ENCODE results near the gene ATG14.
"Not testable (repeated sequence)": the region's sequence is repeated elsewhere in the genome, so short reads cannot be mapped to it uniquely, and the experiment has no call there.

The ATG14 gene

DNA sequence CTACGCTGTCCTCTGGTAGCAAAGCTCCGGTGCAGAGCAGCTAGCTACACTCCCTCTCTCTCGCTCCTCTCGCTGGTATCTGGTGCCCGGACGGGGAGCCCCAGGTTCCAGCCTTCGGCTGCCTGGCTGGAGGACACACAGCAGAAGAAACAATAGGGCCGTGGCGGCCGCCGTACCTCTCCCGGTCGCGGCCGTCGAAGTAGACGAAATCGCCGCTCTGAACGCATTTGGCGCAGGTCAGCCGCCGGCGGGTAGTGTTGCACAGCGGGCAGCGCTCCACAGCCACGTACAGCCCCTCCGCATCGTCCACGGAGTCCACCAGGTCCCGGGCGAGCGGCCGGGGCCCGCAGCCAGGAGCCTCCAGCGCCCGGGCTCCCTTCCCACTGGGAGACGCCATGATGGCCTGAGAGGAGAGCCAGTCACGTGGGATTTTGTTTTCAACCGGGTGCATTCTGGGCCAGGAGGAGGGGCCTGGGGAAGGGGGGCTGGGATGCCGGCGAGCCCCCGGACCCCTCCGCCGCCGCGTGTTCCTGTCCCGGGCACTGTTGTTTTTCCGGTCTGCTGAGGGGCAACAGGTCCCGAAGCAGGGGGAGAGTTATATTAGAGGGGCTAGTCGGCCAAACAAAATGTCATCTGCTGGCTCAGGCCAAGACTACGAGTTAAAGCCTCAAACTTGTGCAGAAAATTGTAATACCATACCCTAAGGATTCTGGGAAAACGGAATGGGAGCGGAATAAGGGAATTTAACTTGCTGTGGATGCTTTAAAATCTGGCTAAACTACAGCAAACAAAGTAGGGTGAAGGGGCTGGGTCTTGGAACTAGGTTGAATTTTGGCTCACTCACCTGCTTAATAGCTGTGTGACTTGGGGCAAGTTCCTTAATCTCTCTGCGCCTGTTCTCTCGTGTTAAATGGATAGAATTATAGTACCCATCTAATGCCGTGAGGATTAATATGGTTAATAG is at the start of gene ATG14:
TSS of gene ATG14 (minus strand) at position 405 of the 964 bp plus-strand sequence. CDS start at position 397, 8 bp downstream.
- Mint-ChIP-seq H3K27ac (peak within 1 kb of the TSS; percentile 80), H3K27me3 (no peaks in the 10 kb centered on the region), H3K36me3 (peaks cover 3% of the 10 kb centered on the region), H3K9me3 (no peaks in the 10 kb centered on the region), H3K4me3 (peak within 1 kb of the TSS; percentile 85), H3K4me1 (peaks cover 36% of the 10 kb centered on the region)

DNA sequence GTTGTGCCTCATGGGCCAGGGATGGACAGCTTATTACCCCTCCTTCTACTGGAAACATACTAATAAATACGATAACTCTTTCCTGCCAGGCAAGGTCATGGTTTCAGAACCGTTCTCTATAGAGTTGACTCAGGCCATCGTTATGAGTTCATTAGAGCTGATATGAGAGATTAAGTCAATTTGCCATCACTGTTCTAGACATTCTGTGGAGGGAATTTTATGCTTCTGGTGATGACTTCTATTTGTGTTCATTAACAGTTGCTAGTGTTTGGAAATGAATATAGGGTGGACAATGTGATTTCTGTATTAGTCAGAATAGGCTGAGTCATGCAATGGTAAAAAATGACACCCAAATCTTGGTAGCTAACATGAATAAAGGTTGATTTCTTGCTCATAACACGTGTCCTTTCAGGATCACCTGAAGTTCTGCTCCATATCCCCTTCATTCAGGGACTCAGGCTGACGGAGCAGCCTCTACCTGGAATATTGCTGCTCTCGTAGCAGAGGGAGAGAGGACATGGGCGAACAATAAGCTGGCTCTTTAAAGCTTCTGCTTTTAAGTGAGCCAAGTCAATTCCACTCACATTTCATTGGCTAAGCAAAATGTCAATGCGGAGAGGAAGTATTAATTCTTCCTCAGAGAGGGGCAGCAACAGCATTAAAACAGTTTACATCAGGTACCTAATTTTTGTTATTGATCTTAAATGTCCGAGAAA is 47.3 kb upstream of the ATG14 start:
- H3K27ac Mint-ChIP-seq: no peak overlapping the region
- H3K27me3 Mint-ChIP-seq: peaks cover under 1% of the 10 kb centered on the region
- H3K4me1 Mint-ChIP-seq: no peaks in the 10 kb centered on the region
- no peak overlapping the region for H3K4me3 Mint-ChIP-seq
- no peaks in the 10 kb centered on the region for H3K36me3 Mint-ChIP-seq
- no peaks in the 10 kb centered on the region for H3K9me3 Mint-ChIP-seq

- no peak overlapping the region for H3K27ac Mint-ChIP-seq
- H3K36me3 Mint-ChIP-seq: no peaks in the 10 kb centered on the region
Observed at GRCh38 chr14:55457496-55457895, 45.9 kb upstream of the ATG14 start.

DNA sequence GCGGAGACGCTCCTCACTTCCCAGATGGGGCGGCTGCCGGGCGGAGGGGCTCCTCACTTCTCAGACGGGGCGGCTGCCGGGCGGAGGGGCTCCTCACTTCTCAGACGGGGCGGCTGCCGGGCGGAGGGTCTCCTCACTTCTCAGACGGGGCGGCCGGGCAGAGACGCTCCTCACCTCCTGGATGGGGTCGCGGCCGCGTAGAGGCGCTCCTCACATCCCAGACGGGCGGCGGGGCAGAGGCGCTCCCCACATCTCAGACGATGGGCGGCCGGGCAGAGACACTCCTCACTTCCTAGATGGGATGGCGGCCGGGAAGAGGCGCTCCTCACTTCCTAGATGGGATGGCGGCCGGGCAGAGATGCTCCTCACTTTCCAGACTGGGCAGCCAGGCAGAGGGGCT is 44.8 kb upstream of the ATG14 start:
- not testable (repeated sequence) for H3K4me1 Mint-ChIP-seq, H3K27me3 Mint-ChIP-seq, H3K9me3 Mint-ChIP-seq, H3K27ac Mint-ChIP-seq, H3K4me3 Mint-ChIP-seq, H3K36me3 Mint-ChIP-seq

More at GRCh38 chr14:55457496-55457895, 45.9 kb upstream of the ATG14 start:
- Mint-ChIP-seq H3K4me3 (no peak overlapping the region), H3K4me1 (no peaks in the 10 kb centered on the region), H3K9me3 (no peaks in the 10 kb centered on the region), H3K27me3 (peaks cover 2% of the 10 kb centered on the region)

DNA sequence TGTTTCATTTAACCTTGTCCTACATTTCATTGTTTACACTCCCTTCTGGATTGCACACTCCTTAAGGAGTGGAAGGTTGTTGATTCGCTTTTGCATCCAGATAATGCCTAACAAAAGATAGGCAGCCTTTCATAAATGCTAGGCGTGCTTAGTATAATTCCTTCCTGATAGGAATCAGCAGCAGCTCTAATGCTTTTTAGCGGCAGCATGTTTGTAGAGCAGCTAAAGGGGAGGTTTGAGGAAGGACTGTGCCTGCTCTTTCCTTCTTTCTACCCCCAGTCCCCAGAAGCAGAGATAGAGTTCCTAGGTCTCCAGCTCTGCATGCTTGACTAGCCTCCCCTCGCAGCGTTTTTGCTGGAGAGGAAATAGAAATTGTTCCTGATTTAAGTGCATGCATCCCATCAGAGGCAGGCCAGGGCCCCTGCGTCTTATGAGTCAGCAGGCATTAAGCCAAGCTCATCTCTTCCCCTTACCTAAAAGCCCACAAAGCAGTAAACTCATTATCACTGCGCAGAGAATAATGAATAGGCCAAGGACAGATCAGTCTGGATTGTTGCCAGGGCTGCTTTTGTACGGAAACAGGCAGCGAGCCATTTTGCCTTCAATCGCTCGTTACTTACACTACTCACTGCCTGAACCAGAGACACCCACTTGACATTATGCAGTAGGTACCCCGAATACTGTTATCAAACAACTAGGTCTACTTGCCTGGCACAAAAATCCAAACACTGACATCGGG is 42.8 kb upstream of the ATG14 start:
- Mint-ChIP-seq H3K9me3 (no peaks in the 10 kb centered on the region), H3K4me3 (no peak overlapping the region), H3K27ac (no peak overlapping the region), H3K27me3 (peaks cover 2% of the 10 kb centered on the region), H3K36me3 (no peaks in the 10 kb centered on the region), H3K4me1 (no peaks in the 10 kb centered on the region)

DNA sequence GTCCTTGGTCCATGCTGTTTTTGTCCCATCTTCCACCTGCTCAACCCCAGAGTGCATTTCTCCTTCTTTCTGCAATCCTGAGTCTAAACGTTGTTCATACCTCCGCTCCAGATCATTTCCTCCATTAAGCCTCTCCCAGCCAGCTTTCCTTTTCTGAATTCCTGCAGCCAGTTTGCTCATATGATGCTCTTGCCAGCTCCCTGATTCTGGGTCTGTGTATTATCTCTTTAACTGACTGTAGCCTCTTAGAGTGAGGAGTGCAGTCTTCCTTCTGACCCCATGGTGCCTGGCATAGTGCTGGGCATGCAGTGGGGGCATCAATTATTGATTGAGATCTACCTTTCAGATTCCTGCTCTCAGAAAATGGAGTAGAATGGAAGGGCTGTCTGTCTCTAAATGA is 40.3 kb upstream of the ATG14 start:
- no peaks in the 10 kb centered on the region for H3K36me3 Mint-ChIP-seq
- no peaks in the 10 kb centered on the region for H3K9me3 Mint-ChIP-seq
- H3K27ac Mint-ChIP-seq: no peak overlapping the region
- H3K4me3 Mint-ChIP-seq: no peak overlapping the region
- peaks cover 2% of the 10 kb centered on the region for H3K27me3 Mint-ChIP-seq
- H3K4me1 Mint-ChIP-seq: no peaks in the 10 kb centered on the region

- Mint-ChIP-seq H3K9me3 (no peaks in the 10 kb centered on the region), H3K4me1 (peaks cover 1% of the 10 kb centered on the region), H3K27me3 (peaks cover 2% of the 10 kb centered on the region), H3K4me3 (no peak overlapping the region), H3K27ac (no peak overlapping the region), H3K36me3 (no peaks in the 10 kb centered on the region)
Observed at GRCh38 chr14:55451398-55451797, 39.8 kb upstream of the ATG14 start.

- H3K4me1 Mint-ChIP-seq: peaks cover 5% of the 10 kb centered on the region
- no peaks in the 10 kb centered on the region for H3K36me3 Mint-ChIP-seq
- peaks cover 2% of the 10 kb centered on the region for H3K27me3 Mint-ChIP-seq
- H3K9me3 Mint-ChIP-seq: no peaks in the 10 kb centered on the region
- no peak overlapping the region for H3K4me3 Mint-ChIP-seq
- no peak overlapping the region for H3K27ac Mint-ChIP-seq
Observed at GRCh38 chr14:55450987-55451386, 39.4 kb upstream of the ATG14 start.

DNA sequence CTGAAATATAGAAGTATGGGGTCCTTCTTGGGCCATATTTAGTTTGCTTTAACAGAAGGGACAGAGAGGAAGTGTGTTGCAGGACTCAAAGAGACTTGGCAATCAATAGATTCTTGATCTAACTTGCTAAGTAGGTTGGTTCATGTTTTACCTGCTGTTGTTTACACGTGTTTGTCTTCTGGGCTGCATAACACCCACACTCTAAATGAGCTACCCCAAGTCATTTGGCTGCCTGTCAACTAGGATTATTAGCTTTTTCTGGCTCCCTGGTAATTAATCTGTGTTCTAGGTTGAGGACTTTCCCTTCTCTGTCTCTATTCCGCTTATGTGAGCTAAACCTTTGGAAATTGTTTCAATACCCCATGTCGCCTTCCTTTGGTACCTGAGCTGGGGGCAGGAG is 38.9 kb upstream of the ATG14 start:
- no peaks in the 10 kb centered on the region for H3K36me3 Mint-ChIP-seq
- peaks cover 2% of the 10 kb centered on the region for H3K27me3 Mint-ChIP-seq
- no peaks in the 10 kb centered on the region for H3K9me3 Mint-ChIP-seq
- peaks cover 6% of the 10 kb centered on the region for H3K4me1 Mint-ChIP-seq
- H3K27ac Mint-ChIP-seq: no peak overlapping the region
- H3K4me3 Mint-ChIP-seq: no peak overlapping the region

DNA sequence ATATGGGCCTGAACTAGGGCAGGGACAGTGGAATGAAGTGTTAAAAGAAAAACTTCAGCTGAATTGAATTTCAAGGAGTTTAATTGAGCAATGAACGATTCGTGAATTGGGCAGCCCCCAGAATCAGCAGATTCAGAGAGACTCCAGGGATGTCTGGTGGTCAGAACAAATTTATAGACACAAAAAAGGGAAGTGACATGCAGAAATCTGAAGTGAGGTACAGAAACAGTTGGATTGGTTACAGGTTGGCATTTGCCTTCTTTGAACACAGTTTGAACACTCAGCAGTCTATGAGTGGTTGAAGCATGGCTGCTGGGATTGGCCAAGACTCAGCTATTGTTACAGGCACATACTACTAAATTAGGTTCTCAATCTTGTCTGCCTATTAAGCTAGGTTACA is 38.5 kb upstream of the ATG14 start:
- H3K4me3 Mint-ChIP-seq: no peak overlapping the region
- peaks cover 6% of the 10 kb centered on the region for H3K4me1 Mint-ChIP-seq
- peaks cover 2% of the 10 kb centered on the region for H3K27me3 Mint-ChIP-seq
- no peaks in the 10 kb centered on the region for H3K36me3 Mint-ChIP-seq
- H3K27ac Mint-ChIP-seq: no peak overlapping the region
- H3K9me3 Mint-ChIP-seq: no peaks in the 10 kb centered on the region

DNA sequence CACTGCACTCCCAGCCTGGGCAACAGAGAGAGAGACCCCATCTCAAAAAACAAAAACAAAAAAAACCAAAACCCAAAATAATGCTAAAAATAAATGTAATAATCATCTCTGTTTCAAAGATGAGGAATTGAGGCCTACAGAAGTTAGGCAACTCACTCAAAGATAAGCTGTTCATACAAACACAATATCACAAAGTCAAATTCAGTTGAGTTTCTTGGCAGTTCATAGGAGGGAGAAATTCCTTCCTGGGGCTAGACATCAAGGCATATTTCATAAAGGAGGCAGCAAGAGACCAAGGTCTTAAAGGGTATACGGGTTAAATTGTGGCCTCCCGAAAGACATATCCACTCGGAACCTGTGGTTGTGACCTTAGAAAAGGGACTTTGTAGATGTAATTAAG is 37.5 kb upstream of the ATG14 start:
- no peak overlapping the region for H3K27ac Mint-ChIP-seq
- no peak overlapping the region for H3K4me3 Mint-ChIP-seq
- H3K27me3 Mint-ChIP-seq: peaks cover 2% of the 10 kb centered on the region
- H3K4me1 Mint-ChIP-seq: peaks cover 6% of the 10 kb centered on the region
- H3K36me3 Mint-ChIP-seq: no peaks in the 10 kb centered on the region
- no peaks in the 10 kb centered on the region for H3K9me3 Mint-ChIP-seq

- no peaks in the 10 kb centered on the region for H3K36me3 Mint-ChIP-seq
- no peak overlapping the region for H3K27ac Mint-ChIP-seq
- H3K4me1 Mint-ChIP-seq: peaks cover 6% of the 10 kb centered on the region
- no peak overlapping the region for H3K4me3 Mint-ChIP-seq
- H3K27me3 Mint-ChIP-seq: no peaks in the 10 kb centered on the region
- H3K9me3 Mint-ChIP-seq: no peaks in the 10 kb centered on the region
Observed at GRCh38 chr14:55448141-55448614, 36.5 kb upstream of the ATG14 start.

DNA sequence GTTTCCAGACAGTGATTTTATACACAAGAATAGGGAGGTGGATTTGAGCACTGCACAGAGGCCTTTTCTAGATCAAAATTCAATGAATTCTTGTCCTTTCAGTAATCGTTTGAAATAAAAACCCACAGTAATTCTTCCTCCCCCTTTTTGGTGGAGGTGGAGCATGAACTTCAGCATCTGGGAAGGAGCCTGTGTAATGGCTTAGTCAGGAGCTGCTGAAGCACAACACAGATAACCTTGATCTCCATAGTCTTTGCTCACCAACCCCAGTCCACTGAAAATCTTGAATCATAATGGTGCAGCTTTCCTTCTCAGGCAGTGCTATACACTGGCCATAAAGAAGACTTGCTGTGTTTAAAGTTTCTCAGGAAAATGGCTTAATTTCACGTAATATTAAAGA is 35.2 kb upstream of the ATG14 start:
- Mint-ChIP-seq H3K4me1 (peaks cover 6% of the 10 kb centered on the region), H3K36me3 (no peaks in the 10 kb centered on the region), H3K27me3 (no peaks in the 10 kb centered on the region), H3K27ac (no peak overlapping the region), H3K9me3 (no peaks in the 10 kb centered on the region), H3K4me3 (no peak overlapping the region)

DNA sequence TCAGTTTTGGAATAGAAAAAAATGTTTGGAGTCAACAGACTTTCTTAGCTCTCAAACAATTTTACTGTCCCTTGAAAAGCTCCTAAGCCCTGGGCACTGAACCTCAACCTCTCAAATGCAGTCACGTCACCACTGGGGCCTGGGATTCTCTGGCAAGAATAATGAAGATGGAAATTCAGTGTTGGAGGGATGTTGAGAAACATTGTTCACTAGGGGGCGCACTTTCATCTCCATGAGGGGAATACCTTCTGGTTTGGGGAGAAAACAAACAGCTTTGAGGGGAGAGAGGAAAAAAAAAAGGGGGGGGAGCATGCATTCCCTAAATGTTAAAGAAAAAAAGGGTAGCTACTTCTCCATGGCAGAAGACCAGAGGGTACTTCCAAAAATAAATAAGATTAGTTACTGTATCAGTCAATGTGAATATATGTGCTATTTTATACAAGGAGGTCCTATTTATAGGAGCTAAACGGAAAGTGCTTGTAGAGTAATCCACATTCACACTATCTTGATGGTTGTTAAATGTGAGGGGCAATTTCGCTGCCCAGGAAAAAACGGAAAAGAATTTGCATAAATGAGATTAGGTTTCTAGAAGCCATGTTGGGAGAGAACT is 34.6 kb upstream of the ATG14 start:
- Mint-ChIP-seq H3K27me3 (no peaks in the 10 kb centered on the region), H3K4me3 (no peak overlapping the region), H3K9me3 (no peaks in the 10 kb centered on the region), H3K27ac (no peak overlapping the region), H3K4me1 (peaks cover 6% of the 10 kb centered on the region), H3K36me3 (no peaks in the 10 kb centered on the region)

DNA sequence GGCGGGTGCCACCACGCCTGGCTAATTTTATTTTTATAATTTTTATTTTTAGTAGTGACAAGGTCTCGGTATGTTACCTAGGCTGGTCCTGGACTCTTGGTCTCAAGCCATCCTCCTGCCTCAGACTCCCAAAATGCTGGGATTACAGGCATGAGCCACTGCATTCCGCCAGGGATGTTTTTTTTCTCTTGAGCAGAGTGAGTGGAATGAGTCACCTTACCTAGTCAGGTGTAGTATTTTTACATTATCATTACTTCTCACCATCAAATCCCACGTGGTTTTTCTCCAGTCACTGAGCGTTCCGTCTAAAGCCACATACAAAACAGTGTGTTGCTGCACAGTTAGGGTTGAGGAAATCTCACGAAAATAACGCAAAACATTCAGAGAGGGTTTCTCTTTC is 29.7 kb upstream of the ATG14 start:
- H3K36me3 Mint-ChIP-seq: no peaks in the 10 kb centered on the region
- H3K27me3 Mint-ChIP-seq: no peaks in the 10 kb centered on the region
- no peak overlapping the region for H3K27ac Mint-ChIP-seq
- no peak overlapping the region for H3K4me3 Mint-ChIP-seq
- H3K9me3 Mint-ChIP-seq: no peaks in the 10 kb centered on the region
- H3K4me1 Mint-ChIP-seq: peaks cover 5% of the 10 kb centered on the region

All from activated naive CD4-positive, alpha-beta T cell treated with anti-CD3 and anti-CD28 coated beads, Interleukin-2, amount 50 U/mL, for 24 hours (primary cell).